ENCODE results near the gene RETREG2. TPM values are rescaled to one million over a fixed set of nuclear protein-coding genes. Genes with fewer than 3 reads are reported as not detected.

Gene RETREG2
- polyA plus RNA-seq, 1 donor from 2014 or later = 156 TPM

DNA sequence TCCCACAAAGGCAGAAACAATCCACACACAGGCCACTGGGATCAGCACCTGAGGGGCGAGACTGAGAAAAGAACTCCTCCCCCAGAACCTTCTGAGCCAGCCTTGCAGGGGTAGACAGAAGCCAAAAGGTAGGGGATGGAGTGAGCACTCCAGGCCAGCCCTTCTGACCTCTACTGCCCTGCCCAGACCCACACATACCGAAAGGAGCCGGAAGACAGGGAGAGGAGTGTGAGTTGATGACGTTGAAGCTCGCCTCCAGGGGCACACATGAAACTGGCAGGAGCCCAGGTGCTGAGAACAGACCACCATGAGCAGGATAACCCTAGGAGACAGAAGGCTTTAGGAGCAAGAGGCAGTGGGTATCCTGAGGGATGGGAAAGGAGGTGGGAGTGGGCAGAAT lies 10.1 kb upstream of the RETREG2 start:
- Histone ChIP-seq H3K9me2 (ENCODE audit: insufficient read depth, low read length) (no peaks in the 10 kb centered on the region), H3K9ac (ENCODE audit: low read length) (no peak overlapping the region), H3K79me2 (replicated peaks; ENCODE audit: insufficient read depth, low read length) (no peaks in the 10 kb centered on the region), H3K27me3 (ENCODE audit: insufficient read depth, low read depth, low read length) (no peaks in the 10 kb centered on the region), H3K27ac (ENCODE audit: low read length) (no peak overlapping the region), H3K4me3 (ENCODE audit: low read length) (no peak overlapping the region), H3K9me3 (ENCODE audit: low read length) (no peaks in the 10 kb centered on the region), H4K20me1 (ENCODE audit: insufficient read depth) (no peaks in the 10 kb centered on the region), H3K36me3 (ENCODE audit: insufficient read depth, low read length) (no peaks in the 10 kb centered on the region), H2AFZ (ENCODE audit: low read depth, low read length) (no peak overlapping the region), H3K4me2 (ENCODE audit: low read length) (no peak overlapping the region), H3F3A (ENCODE audit: insufficient read depth, low read length, poor library complexity, severe bottlenecking) (no peaks in the 10 kb centered on the region)
- TF ChIP-seq EZH2 (IDR thresholded peaks at IDR 0.05; ENCODE audit: borderline replicate concordance, insufficient read depth, low read length, poor library complexity, severe bottlenecking) (no peak), POLR2AphosphoS5 (IDR thresholded peaks at IDR 0.05) (no peak), SMC3 (conservative IDR thresholded peaks at IDR 0.05; ENCODE audit: poor library complexity) (no peak), TAF1 (IDR thresholded peaks at IDR 0.05; ENCODE audit: low read depth) (no peak), EP300 (conservative IDR thresholded peaks at IDR 0.05; ENCODE audit: poor library complexity, severe bottlenecking) (no peak), MXI1 (conservative IDR thresholded peaks at IDR 0.05; ENCODE audit: poor library complexity, severe bottlenecking) (no peak), RAD21 (conservative IDR thresholded peaks at IDR 0.05) (no peak)
- TF ChIP-seq, protein P1, sequence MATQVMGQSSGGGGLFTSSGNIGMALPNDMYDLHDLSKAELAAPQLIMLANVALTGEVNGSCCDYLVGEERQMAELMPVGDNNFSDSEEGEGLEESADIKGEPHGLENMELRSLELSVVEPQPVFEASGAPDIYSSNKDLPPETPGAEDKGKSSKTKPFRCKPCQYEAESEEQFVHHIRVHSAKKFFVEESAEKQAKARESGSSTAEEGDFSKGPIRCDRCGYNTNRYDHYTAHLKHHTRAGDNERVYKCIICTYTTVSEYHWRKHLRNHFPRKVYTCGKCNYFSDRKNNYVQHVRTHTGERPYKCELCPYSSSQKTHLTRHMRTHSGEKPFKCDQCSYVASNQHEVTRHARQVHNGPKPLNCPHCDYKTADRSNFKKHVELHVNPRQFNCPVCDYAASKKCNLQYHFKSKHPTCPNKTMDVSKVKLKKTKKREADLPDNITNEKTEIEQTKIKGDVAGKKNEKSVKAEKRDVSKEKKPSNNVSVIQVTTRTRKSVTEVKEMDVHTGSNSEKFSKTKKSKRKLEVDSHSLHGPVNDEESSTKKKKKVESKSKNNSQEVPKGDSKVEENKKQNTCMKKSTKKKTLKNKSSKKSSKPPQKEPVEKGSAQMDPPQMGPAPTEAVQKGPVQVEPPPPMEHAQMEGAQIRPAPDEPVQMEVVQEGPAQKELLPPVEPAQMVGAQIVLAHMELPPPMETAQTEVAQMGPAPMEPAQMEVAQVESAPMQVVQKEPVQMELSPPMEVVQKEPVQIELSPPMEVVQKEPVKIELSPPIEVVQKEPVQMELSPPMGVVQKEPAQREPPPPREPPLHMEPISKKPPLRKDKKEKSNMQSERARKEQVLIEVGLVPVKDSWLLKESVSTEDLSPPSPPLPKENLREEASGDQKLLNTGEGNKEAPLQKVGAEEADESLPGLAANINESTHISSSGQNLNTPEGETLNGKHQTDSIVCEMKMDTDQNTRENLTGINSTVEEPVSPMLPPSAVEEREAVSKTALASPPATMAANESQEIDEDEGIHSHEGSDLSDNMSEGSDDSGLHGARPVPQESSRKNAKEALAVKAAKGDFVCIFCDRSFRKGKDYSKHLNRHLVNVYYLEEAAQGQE (IDR thresholded peaks at IDR 0.05; ENCODE audit: borderline replicate concordance) = no peak
- TF ChIP-seq, protein P2, sequence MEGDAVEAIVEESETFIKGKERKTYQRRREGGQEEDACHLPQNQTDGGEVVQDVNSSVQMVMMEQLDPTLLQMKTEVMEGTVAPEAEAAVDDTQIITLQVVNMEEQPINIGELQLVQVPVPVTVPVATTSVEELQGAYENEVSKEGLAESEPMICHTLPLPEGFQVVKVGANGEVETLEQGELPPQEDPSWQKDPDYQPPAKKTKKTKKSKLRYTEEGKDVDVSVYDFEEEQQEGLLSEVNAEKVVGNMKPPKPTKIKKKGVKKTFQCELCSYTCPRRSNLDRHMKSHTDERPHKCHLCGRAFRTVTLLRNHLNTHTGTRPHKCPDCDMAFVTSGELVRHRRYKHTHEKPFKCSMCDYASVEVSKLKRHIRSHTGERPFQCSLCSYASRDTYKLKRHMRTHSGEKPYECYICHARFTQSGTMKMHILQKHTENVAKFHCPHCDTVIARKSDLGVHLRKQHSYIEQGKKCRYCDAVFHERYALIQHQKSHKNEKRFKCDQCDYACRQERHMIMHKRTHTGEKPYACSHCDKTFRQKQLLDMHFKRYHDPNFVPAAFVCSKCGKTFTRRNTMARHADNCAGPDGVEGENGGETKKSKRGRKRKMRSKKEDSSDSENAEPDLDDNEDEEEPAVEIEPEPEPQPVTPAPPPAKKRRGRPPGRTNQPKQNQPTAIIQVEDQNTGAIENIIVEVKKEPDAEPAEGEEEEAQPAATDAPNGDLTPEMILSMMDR (IDR thresholded peaks at IDR 0.05; ENCODE audit: poor library complexity, severe bottlenecking) = no peak

DNA sequence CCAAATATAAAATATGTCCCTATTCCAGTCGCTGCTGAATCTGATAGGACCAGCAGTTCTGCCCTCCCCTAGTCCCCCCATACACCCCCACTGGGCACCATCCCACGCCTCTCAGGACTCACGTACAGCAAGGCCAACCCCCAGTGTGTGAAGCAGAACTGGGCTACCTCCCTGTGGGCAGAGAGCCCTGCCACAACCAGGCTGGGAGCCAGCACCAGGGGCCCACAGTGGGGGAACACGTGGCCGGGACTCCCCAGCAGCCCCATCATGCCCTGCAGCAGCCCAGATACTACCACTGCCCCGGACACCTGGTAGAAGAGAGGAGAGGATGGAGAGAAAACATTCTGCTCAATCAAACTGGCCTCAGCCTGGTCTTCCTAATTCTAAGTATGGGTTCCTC lies 9.5 kb upstream of the RETREG2 start:
- TF ChIP-seq TAF1 (IDR thresholded peaks at IDR 0.05; ENCODE audit: low read depth) (no peak), POLR2AphosphoS5 (IDR thresholded peaks at IDR 0.05) (no peak), EP300 (conservative IDR thresholded peaks at IDR 0.05; ENCODE audit: poor library complexity, severe bottlenecking) (no peak), MXI1 (conservative IDR thresholded peaks at IDR 0.05; ENCODE audit: poor library complexity, severe bottlenecking) (no peak), EZH2 (IDR thresholded peaks at IDR 0.05; ENCODE audit: borderline replicate concordance, insufficient read depth, low read length, poor library complexity, severe bottlenecking) (no peak)
- TF ChIP-seq, protein P2 (IDR thresholded peaks at IDR 0.05; ENCODE audit: poor library complexity, severe bottlenecking) = no peak
- TF ChIP-seq, protein P1 (IDR thresholded peaks at IDR 0.05; ENCODE audit: borderline replicate concordance) = no peak
- Histone ChIP-seq H3K27ac (ENCODE audit: low read length) (no peak overlapping the region), H3F3A (ENCODE audit: insufficient read depth, low read length, poor library complexity, severe bottlenecking) (no peaks in the 10 kb centered on the region), H3K9ac (ENCODE audit: low read length) (no peak overlapping the region), H2AFZ (ENCODE audit: low read depth, low read length) (no peak overlapping the region), H3K9me3 (ENCODE audit: low read length) (no peaks in the 10 kb centered on the region), H3K9me2 (ENCODE audit: insufficient read depth, low read length) (no peaks in the 10 kb centered on the region), H3K4me3 (ENCODE audit: low read length) (no peak overlapping the region), H3K4me2 (ENCODE audit: low read length) (no peak overlapping the region), H3K36me3 (ENCODE audit: insufficient read depth, low read length) (no peaks in the 10 kb centered on the region), H3K79me2 (replicated peaks; ENCODE audit: insufficient read depth, low read length) (no peaks in the 10 kb centered on the region), H4K20me1 (ENCODE audit: insufficient read depth) (no peaks in the 10 kb centered on the region), H3K27me3 (ENCODE audit: insufficient read depth, low read depth, low read length) (no peaks in the 10 kb centered on the region)
